Stimulated activated naive B cell treated with anti-CD40 and anti-IgM and Interleukin-4, amounts not matched to agents 10 μg/mL and 1 μg/mL and 100 μg/mL, for 72 hours (primary cell): ENCODE results near the gene PDXK.

Experiments used
- ATAC-seq, 2 donors: fragments of 150-1000 bp; cut with Tn5 transposase; replicated peaks; 2 replicates each; pipeline ENCODE4 v1.10.0; 2021; ENCODE audit warnings: moderate library complexity in 1 of 2
- DNase-seq: peaks from one replicate; pipeline ENCODE4 v3.0.0; 2021
- H3K27ac Mint-ChIP-seq: one replicate; pipeline ENCODE4 v1.8.0; 2022; ENCODE audit warnings: mild to moderate bottlenecking, mixed read lengths
- H3K27me3 Mint-ChIP-seq, 2 donors: one replicate each; pipeline ENCODE4 v1.8.0; 2022; ENCODE audit warnings: mixed read lengths in 2 of 2
- H3K36me3 Mint-ChIP-seq, 2 donors: one replicate each; pipeline ENCODE4 v1.8.0; 2022; ENCODE audit warnings: mixed read lengths in 2 of 2, mild to moderate bottlenecking in 1 of 2
- H3K4me1 Mint-ChIP-seq, 2 donors: one replicate each; pipeline ENCODE4 v1.8.0; 2022; ENCODE audit warnings: mixed read lengths in 2 of 2, mild to moderate bottlenecking in 1 of 2
- H3K4me3 Mint-ChIP-seq, 2 donors: one replicate each; pipeline ENCODE4 v1.8.0; 2022; ENCODE audit warnings: mild to moderate bottlenecking in 2 of 2, mixed read lengths in 2 of 2, moderate library complexity in 1 of 2
- H3K9me3 Mint-ChIP-seq, 2 donors: one replicate each; pipeline ENCODE4 v1.8.0; 2022; ENCODE audit warnings: mixed read lengths in 2 of 2, mild to moderate bottlenecking in 1 of 2

PDXK gene

DNA sequence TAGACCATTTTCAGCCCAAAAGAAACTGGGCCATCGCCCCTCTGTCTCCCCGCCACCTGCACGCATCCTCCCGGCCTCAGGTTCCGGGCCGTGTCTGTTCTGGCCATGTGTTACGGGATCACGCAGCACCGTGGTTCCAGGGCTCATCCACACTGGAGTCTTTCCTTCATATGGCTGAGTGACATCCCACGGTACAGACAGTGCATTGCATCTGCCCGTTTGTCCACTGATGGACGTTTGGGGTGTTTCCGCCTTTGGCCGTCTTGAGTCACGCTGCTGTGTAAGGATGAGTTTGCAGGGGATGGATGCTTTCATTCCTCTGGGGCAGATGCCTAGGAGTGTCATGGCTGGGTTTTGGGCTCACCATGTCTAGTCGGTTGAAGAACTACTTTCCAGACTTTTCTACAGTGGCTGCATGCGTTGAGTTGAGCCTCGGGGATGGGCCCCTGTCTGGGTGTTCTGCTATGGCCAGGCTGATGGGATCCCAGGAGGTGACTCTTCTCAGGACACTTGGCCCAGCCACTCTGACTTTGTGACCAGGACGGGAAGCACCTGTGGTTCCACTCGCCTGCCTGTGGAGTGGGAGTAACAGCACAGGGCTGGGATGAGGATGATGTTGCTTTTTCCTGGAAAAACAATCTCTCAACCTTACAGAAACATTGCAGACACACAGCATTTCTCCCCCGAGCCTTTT is 87.2 kb downstream of the PDXK start:
- peaks cover 51 to 72% of the 10 kb centered on the region in 2 donors for H3K36me3 Mint-ChIP-seq
- H3K9me3 Mint-ChIP-seq, result no peaks in the 10 kb centered on the region
- H3K27me3 Mint-ChIP-seq, result no peaks in the 10 kb centered on the region
- H3K27ac Mint-ChIP-seq, result peak overlapping the region; percentile 95
- ATAC-seq, result no peak
- no peak for DNase-seq
- peaks cover 39 to 71% of the 10 kb centered on the region in 2 donors for H3K4me1 Mint-ChIP-seq
- peak overlapping the region; percentile 54 to 71 for H3K4me3 Mint-ChIP-seq

DNA sequence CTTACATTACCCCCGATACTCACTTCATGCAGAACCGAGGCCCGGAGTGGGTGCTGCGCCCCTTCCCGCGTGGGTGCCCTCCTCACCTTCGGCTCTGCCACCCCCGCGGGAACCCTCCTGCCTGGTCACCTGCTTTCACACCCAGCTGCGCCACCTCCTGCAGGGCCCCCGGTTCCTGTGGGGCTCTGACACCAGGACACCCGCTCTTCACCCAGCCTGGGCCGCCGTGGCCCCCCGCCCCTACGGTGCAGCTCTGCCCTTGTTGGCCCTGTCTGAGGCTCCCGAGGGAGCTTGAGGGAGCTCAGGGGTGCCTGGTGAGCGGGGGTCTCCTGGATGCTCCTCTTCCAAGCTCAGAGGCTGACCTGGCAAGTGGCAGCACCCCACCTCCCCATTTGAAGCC is 89.4 kb downstream of the PDXK start:
- ATAC-seq, result no peak
- H3K9me3 Mint-ChIP-seq, result no peaks in the 10 kb centered on the region
- H3K27me3 Mint-ChIP-seq, result no peaks in the 10 kb centered on the region
- no peak for DNase-seq
- no peak overlapping the region for H3K27ac Mint-ChIP-seq
- H3K4me1 Mint-ChIP-seq, result peaks cover 39 to 75% of the 10 kb centered on the region in 2 donors
- H3K36me3 Mint-ChIP-seq, result peaks cover 30 to 50% of the 10 kb centered on the region in 2 donors
- no peak overlapping the region for H3K4me3 Mint-ChIP-seq

DNA sequence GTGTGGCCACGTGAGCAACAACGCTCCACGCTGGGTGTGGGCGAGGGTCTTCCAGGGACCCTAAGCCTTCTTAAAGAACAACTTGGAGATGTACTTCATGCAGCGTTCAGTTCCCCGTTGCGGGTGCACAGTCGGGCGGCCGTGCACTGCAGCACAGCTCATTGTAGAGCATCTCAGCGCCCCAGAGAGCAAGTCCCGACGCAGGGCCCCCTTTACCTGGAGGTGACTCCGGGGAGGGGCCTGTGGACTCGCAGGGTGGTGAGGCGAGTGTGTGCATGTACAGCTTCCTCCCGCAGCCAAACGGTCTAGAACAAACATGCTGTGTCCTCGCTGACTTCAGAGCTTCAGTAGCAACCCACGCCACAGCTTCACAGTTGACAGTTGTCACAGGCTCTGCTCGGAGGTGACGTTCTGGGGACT is 89.9 kb downstream of the PDXK start:
- Mint-ChIP-seq H3K27me3 (no peaks in the 10 kb centered on the region), H3K4me1 (peaks cover 35 to 70% of the 10 kb centered on the region in 2 donors), H3K4me3 (no peak overlapping the region), H3K27ac (no peak overlapping the region), H3K9me3 (no peaks in the 10 kb centered on the region), H3K36me3 (peaks cover 26 to 45% of the 10 kb centered on the region in 2 donors)
- DNase-seq (no peak), ATAC-seq (no peak)

- no peak for DNase-seq
- H3K4me1 Mint-ChIP-seq, result peaks cover 30 to 66% of the 10 kb centered on the region in 2 donors
- H3K9me3 Mint-ChIP-seq, result no peaks in the 10 kb centered on the region
- no peak overlapping the region for H3K4me3 Mint-ChIP-seq
- H3K36me3 Mint-ChIP-seq, result peaks cover 21 to 40% of the 10 kb centered on the region in 2 donors
- peaks cover 0 to 3% of the 10 kb centered on the region in 2 donors for H3K27me3 Mint-ChIP-seq
- ATAC-seq, result no peak
- H3K27ac Mint-ChIP-seq, result no peak overlapping the region
Measured at GRCh38 chr21:43809346-43809799, 90.4 kb downstream of the PDXK start.

DNA sequence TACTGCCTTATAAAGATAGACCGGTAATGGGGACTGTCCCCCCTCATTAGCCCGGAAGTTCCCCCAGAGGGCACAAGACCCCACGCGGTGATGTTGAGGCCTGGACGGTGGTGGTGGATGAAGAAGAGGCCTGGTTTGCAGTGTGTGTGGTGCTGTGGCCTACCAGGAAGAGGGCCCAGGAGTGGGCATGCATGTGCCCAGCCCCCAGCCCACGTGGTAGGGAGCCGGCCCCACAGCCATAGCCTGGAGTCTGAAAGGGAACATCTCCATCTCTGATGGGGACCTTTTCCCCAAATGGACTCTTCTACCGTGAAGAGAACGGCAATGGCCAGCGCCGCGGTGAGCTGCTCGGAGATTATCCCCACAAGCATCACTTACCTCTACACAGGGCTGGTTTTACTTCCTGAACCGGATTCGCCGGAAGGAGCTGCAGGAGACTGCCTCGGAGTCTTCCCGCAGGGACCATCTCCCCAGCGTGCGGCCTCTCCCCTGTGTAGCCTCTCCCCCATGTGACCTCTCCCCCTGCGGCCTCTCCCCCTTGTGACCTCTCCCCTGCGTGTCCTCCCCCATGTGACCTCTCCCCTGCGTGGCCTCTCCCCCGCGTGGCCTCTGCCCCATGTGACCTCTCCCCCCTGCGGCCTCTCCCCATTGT is 91.0 kb downstream of the PDXK start:
- no peak overlapping the region for H3K27ac Mint-ChIP-seq
- ATAC-seq, result no peak
- H3K4me3 Mint-ChIP-seq, result no peak overlapping the region

DNA sequence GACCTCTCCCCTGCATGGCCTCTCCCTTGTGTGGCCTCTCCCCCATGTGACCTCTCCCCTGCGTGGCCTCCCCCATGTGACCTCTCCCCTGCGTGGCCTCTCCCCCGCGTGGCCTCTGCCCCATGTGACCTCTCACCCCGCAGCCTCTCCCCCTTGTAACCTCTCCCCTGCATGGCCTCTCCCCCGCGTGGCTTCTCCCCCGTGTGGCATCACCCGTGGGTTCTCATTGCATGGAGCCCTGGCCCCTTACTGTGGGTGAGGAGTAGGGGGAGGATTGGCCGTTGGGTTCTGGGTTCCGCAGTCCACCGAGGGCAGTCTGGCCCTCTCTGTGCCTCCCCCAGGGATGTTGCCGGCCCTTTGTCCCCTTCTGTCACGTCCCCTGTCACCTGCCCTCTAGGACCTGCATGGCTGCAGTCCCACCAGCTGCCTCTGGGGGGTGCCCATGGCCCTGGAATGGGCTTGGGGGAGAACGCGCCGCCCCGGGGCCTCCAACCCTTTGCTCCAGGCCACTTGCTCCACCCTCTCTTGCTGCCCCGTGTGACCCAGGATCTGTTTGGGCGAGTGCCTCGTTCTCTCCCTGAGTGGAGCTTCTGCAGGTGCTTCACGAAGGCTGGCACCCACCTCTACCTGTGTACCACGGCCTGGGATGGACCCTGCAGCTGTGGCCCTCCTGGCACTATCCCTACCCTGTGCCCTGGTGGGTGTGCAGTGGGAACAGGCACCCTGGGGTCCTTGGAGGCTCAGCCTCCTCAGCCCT is 91.8 kb downstream of the PDXK start:
- H3K27me3 Mint-ChIP-seq, result peaks cover 5 to 10% of the 10 kb centered on the region in 2 donors
- H3K4me3 Mint-ChIP-seq, result no peak overlapping the region
- peaks cover 0 to 2% of the 10 kb centered on the region in 2 donors for H3K9me3 Mint-ChIP-seq
- ATAC-seq (peak; percentile 93 to 94), DNase-seq (peak; percentile 85)
- peaks cover 22 to 30% of the 10 kb centered on the region in 2 donors for H3K36me3 Mint-ChIP-seq
- H3K4me1 Mint-ChIP-seq, result peaks cover 29 to 59% of the 10 kb centered on the region in 2 donors
- peak overlapping the region; percentile 47 for H3K27ac Mint-ChIP-seq

More for the DNA sequence above, 91.0 kb downstream of the PDXK start:
- DNase-seq, result no peak
- peaks cover 4 to 10% of the 10 kb centered on the region in 2 donors for H3K27me3 Mint-ChIP-seq
- peaks cover 0 to 2% of the 10 kb centered on the region in 2 donors for H3K9me3 Mint-ChIP-seq
- H3K36me3 Mint-ChIP-seq, result peaks cover 23 to 34% of the 10 kb centered on the region in 2 donors
- peaks cover 32 to 66% of the 10 kb centered on the region in 2 donors for H3K4me1 Mint-ChIP-seq

DNA sequence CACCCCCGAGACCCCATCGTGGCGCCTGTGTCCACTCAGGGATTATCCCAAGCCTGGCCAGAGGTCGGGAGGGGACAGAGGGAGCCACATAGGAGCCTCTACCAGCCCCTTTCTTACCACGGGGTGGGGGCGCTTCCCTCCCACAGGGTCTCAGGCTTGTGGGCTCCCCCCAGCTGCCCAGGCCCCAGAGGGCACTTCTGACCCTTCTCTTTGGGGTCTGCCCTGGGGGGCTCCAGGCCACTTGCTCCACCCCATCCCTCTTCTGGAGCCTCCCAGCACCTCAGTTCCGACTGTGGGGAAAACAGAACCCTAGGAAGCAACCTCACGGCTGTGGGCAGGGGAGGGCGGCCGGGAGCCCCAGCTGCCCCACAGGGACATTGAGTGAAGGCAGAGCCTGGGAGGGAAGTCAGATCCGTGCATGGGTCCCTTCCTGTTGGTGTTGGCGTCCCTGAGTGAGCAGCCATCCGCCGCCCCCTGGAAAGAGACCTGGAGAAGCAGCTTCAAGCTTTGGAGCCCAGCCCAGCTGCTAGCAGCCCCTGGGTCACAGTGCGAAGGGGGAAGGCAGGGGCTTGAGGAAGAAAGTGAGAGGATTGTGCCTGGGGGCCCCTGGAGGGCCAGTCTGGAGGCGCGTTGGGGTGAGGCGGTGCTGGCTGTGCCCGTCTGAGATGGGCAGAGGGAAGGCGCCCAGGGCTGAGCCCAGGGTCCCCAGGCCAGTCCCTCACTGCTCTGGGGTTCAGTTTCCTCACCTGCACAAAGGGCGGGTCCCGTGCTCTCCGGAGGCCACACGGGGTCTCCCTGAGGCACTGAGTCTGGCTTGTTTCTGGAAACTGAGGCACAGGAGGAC is 92.6 kb downstream of the PDXK start:
- peaks cover 14 to 22% of the 10 kb centered on the region in 2 donors for H3K36me3 Mint-ChIP-seq
- H3K27ac Mint-ChIP-seq, result peak overlapping the region; percentile 25
- H3K4me1 Mint-ChIP-seq, result peaks cover 22 to 51% of the 10 kb centered on the region in 2 donors
- no peak overlapping the region for H3K4me3 Mint-ChIP-seq
- DNase-seq, result no peak
- ATAC-seq, result no peak
- peaks cover 5 to 10% of the 10 kb centered on the region in 2 donors for H3K27me3 Mint-ChIP-seq
- H3K9me3 Mint-ChIP-seq, result peaks cover 0 to 2% of the 10 kb centered on the region in 2 donors
